ENCODE measurements around the gene SERP1.

The SERP1 gene

DNA sequence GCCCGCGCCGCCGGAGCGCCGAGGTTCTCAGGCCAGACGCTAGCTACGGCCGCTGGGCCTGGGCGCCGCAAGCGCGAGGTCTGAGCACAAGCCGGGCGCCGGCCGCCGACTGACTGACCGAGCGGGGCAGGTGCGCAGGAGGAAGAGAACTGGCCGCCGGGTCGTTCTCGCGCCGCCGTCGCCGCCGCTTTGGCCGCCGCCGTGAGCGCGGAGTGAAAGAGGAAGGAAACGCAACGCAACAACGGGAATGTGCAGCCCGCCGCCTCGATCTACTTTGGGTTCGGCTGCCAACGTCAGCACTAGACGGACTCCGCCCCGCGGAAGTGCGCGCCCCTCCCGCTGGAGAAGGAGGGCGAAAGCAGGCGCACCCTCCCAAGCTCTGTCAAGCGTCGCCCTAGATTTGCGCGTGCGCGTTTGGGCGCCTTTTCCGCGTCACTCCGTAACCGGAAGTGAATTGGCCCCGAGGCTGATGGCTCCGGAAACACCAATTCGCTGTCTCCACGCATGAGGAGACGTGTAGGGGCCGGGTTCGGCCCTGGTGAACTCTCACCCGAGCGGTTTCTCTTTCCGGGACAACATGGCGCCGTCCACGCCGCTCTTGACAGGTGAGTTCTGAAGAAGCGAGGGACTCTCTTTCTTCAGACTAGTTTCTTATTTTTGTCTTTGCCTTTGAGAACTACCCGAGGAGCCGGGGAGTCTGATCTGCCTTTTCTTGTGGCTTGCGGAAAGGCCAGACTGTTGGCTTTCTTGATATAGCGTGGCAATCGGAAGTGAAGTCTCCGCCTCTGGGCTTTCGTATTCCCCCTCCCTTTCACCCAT, at the start of gene SERP1, which contains the start of gene EIF2A:
Gene SERP1, minus strand, starts transcription at position 271 of the 819 bp plus-strand sequence. CDS start 361 bp downstream, outside the sequence.
Gene EIF2A, plus strand, starts transcription at position 562 of the 819 bp plus-strand sequence. Its CDS starts 16 bp downstream, at position 578.
- peak; percentile 99 for DNase-seq

- DNase-seq = no peak
Measured at GRCh38 chr3:150594150-150594549, 47.9 kb upstream of the SERP1 start.

DNA sequence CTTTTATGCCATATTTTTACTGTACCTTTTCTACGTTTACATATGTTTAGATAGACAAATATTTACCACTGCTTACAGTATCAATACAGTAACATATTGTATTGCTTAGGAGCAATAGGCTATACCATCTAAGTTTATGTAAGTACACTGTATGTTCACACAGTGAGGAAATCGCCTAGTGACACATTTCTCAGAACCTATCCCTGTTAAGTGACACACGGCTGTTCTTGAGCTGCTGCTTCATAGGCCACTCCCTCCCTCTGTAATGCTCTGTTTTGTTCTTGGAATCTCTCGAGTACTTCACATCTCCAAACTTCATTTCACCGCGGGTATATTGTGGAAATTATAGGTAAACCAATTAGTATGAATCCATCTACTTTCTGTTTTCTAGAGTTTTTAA, 43.5 kb upstream of the SERP1 start:
- DNase-seq = no peak

DNA sequence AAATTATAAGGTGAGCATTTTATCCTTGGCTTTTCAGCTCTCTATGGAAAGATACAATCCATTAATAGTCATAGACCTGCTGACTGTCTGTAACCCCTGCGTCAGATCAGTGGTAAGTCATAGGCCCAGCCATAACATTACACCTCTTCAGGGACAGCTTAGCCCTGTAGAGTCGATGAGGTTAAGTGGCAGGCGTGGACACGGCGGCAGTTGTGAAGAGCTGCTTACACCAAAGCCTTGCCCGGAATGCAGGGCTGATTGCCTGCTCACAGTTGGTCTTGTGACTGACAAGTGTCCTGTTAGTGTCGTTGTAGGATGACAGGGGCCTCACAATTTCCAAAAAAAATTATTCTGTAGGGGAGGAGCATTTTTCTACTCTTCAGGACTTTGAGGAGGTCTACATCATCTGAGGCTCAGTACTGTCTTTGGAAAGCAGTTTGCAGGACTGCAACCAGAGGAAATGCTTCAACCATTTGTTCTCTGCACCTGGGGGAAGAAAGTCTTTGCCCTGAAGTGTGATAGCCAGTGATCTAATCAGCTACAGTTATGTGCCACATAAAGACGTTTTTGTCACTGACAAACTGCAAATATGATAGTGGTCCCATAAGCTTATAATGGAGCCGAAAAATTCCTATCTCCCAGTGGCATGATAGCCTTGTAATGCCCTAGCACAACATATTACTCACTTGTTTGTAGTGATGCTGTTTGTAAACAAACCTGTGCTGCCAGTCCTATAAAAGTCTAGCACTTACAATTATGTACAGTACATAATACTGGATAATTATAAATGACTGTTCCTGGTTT, 41.9 kb upstream of the SERP1 start:
- no peak for DNase-seq

DNA sequence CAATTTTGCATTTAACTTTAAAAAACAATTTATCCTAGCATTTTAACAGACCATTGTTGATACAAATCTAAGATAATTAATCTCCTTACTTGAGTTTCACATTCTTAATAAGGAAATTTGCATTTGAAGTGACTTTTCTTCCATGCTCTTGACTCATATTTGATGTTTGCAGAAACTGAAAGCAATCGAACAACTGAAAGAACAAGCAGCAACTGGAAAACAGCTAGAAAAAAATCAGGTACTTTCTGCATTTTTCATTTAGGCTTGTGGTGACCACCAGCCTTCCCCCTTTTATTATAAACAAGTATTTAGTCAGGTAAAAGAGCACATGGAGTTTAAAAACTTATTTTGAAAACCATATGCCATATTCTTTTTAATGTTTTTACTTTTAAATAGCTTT, 36.7 kb upstream of the SERP1 start:
- no peak for DNase-seq

DNA sequence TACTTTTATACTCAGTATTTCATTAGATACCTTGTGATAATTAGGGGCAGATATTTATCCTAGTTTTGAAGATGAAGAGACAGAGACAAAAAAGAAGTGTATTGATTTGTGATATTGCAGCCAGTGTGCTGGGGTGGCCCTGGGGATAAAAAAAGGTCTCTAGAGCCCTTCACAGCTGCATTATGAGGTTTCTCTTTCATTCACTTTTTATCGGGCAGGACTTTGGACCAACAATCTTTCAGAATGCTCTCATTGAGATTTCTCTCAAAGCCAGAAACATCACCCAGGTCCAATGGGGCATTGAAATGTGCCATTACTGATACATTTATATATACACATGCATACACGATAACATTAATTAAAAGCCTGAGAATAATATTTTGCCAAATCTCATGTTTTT, 36.3 kb upstream of the SERP1 start:
- no peak for DNase-seq

- DNase-seq = no peak
Measured at GRCh38 chr3:150581174-150581573, 34.9 kb upstream of the SERP1 start.

DNA sequence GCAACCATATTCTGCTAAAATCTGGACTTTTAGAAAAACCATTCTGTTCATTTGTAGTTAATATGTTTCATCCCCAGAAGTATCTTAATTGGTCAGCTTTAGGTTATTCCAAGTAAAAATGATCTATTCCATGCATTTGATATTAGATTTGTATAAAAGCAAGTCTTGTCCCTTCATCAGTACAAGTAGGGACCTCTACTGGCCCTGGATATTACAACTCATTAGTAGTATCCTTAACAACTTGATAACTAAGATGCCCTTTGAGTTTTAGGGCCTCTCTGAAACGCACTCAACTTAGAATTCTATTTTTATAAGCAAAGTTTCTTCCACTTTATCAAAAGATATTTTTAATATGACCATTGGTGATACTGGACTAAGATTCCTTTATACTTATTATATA, 31.6 kb upstream of the SERP1 start:
- no peak for DNase-seq

DNA sequence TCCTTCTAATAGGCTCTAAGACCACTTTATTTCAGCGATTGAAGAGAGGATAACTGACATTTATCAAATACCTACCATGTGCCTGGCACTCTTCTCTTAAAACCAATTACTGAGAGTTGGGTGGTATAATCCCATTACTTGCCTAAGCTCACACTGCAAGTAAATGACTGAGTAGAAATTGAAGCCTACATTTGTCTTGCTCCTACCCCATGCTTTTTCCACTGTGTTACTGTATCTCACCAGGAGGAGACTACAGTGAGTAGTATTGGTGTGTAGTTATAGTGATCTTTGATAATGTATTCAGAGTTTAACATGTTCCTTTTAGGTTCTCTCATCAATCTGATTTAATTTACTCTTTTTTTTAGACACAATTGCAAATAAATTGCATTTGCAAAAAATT, 21.0 kb upstream of the SERP1 start:
- no peak for DNase-seq

- DNase-seq = no peak
Measured at GRCh38 chr3:150564243-150564642, 17.9 kb upstream of the SERP1 start.

DNA sequence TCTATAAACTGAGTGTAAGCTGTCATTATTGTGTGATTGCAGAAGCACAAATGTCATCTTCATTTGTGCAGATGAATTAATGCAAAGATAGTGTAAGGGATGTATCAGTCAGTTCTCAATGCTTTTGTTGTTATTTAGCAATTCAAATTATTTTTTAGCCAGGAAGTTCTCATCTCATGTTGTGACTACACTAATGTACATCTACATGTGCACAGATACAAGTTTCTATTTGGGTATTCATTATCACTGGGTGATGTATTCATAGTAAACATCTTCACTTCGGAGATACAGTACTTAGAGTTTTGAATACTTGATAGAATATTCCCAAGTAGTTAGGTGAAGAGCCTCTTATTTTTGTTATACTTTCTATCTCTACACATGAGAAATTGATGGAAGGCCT, 11.4 kb upstream of the SERP1 start:
- no peak for DNase-seq

DNA sequence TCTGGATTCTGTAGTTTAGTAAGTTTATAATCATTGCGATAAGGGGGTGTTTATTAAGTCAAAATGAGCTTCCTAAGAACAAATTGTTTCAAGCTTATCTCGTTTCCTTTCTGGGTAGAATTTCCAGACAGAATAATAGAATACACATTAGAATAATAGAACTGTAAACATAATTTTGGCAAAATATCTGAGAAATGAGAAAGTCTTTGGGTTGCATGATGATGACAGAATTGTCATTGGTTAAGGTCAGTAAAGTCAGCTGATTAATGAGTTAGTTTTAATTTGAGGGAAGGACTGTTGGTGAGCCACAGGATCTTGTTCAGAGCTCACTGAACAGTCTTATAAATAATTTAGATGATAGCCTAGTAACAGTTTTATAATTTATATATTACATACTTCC, 10.5 kb upstream of the SERP1 start:
- DNase-seq = no peak

DNA sequence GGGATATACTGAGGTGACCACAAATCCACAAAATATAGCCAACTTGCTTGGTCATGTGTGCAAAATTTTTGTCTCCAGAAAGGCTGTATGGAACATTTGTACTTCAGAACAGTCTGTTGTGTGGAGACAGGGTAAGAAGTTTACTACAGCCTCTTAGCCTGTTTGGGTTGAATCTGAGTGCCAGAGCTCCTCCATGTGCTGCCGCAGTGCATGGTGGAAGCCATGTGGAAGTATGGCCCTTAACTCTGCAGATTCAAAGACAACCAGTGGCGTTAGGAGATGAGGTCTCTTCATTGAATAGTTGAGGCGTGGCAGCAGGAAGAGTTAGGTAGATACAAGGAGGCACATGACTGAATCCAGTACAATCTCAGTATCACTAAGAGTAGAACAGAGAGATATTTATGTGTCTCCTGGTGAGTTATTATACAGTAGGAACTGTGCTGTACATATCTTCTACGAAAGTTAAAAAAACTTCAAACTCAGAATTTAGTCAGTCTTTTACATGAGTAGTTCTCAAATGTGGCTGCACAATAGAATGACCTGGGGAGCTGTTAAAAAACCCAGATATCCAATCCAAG, 9.7 kb upstream of the SERP1 start:
- no peak for DNase-seq

DNA sequence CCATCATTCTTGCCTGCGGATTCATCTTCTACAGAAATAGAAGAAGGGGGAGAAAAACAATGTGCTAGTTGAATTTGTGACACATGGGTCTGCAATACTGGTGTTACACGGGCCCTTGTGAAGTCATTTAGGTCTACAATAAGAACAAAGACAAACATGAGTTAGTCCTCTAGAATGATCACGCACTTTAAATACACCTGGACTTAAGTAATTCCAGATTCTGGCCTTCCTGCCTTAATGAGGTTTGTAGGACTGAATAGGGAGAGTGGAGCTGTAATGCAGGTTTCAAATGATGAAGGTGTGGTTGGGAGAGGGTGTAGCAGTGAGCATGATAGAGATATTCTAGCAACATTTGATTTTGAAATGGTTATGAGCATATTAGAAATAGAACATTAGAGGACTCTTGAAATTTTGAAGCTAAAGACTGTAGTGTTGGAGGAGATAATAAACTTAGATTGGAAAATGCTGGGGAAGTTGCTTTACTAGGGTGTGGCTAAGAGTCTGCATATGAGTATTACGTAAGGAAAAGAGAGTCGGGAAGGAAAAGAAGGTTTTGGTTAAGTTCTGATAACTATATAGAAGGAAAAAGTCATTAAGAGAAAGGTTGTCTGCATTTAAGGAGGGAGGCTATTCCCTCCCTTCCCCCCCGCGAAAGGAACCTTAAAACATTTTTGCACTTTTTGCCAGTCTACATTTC, 897 bp upstream of the SERP1 start:
- no peak for DNase-seq

- DNase-seq = peak; percentile 47
Measured at GRCh38 chr3:150545419-150546225, 674 bp downstream of the SERP1 start.

DNA sequence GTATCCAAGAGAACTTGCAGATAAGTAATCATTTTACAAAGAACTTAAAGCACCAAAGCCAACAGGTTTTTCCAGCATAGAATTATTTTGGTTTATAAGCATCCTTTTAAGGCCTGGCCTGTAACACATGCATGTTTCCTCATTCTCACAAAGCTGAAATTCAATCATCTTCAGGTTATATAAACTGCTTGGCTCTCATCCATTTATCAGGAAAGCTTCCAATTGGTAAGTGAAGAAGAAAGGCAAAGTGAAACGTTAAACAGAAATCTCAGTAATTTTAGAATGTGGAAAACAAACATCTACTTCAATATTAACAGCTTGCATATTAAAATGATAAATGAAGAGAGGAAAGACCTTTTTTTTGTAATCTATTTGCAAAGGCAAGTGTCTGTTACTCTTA, 1.6 kb downstream of the SERP1 start:
- DNase-seq = no peak

- DNase-seq = no peak
Measured at GRCh38 chr3:150544041-150544440, 2.3 kb downstream of the SERP1 start.

GRCh38 chr3:150543531-150543930, 2.8 kb downstream of the SERP1 start:
- no peak for DNase-seq

DNA sequence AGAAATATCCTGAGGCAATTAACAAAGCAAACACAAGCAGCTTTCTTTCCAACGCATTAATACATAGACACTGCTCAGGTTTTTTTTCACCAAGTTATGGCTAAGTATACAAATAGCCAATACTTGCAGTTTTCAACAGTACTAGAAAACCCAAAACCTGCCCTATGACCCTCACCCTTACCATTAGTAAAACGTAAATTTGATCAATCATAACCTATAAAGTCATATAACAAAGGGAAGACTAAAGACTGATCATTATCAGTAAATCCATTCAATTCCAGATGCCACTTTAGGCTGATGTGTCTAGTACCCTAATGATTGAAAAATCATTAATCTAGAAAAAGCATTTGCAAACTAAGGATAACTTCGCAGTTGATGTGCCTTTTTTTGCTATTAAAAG, 3.2 kb downstream of the SERP1 start:
- no peak for DNase-seq

GRCh38 chr3:150540991-150541390, 5.3 kb downstream of the SERP1 start:
- DNase-seq = no peak

GRCh38 chr3:150540297-150540696, 6.0 kb downstream of the SERP1 start:
- DNase-seq = no peak

Data from activated effector memory CD4-positive, alpha-beta T cell treated with Interleukin-2 at 50 U/mL for 16 hours (primary cell).